Nephron progenitor cell (in vitro differentiated cells): Measurements from ENCODE around the gene MMP24.

Experiments
- DNase-seq: peaks from one replicate; pipeline ENCODE4 v3.0.0; 2021
- H3K27ac Mint-ChIP-seq: 2 replicates; pipeline ENCODE4 v1.8.0; 2021; ENCODE audit warnings: mild to moderate bottlenecking, moderate library complexity, mixed read lengths
- H3K27me3 Mint-ChIP-seq: 2 replicates; pipeline ENCODE4 v1.8.0; 2021; ENCODE audit warnings: mild to moderate bottlenecking, low read depth, mixed read lengths; ENCODE audit not compliant: poor library complexity
- H3K36me3 Mint-ChIP-seq: 2 replicates; pipeline ENCODE4 v1.8.0; 2021; ENCODE audit warnings: low read depth, mixed read lengths
- H3K4me1 Mint-ChIP-seq: 2 replicates; pipeline ENCODE4 v1.8.0; 2021; ENCODE audit warnings: mixed read lengths
- H3K4me3 Mint-ChIP-seq: 2 replicates; pipeline ENCODE4 v1.8.0; 2021; ENCODE audit warnings: mild to moderate bottlenecking, moderate library complexity, mixed read lengths
- H3K9me3 Mint-ChIP-seq: 2 replicates; pipeline ENCODE4 v1.8.0; 2021; ENCODE audit warnings: mild to moderate bottlenecking, moderate library complexity, mixed read lengths
- CTCF ChIP-seq: fragments of 200-600 bp; sonication (generic); IDR thresholded peaks from 2 replicates; pipeline ENCODE4 v1.5.0; 2021; ENCODE audit warnings: antibody characterized with exemption

The MMP24 gene

GRCh38 chr20:35240083-35240810, 13.8 kb downstream of the MMP24 start:
- H3K4me3 Mint-ChIP-seq: no peak overlapping the region
- H3K27ac Mint-ChIP-seq: no peak overlapping the region
- TF ChIP-seq CTCF: no peak
- no peaks in the 10 kb centered on the region for H3K36me3 Mint-ChIP-seq
- H3K9me3 Mint-ChIP-seq: peaks cover 3% of the 10 kb centered on the region
- H3K4me1 Mint-ChIP-seq: no peaks in the 10 kb centered on the region
- H3K27me3 Mint-ChIP-seq: peaks cover 40% of the 10 kb centered on the region
- no peak for DNase-seq

- no peak for TF ChIP-seq CTCF
- Mint-ChIP-seq H3K4me1 (no peaks in the 10 kb centered on the region), H3K9me3 (peaks cover 3% of the 10 kb centered on the region), H3K27me3 (peaks cover 38% of the 10 kb centered on the region), H3K36me3 (no peaks in the 10 kb centered on the region), H3K27ac (no peak overlapping the region), H3K4me3 (no peak overlapping the region)
- no peak for DNase-seq
Observed at GRCh38 chr20:35240811-35241293, 14.4 kb downstream of the MMP24 start.

GRCh38 chr20:35243317-35243716, 16.8 kb downstream of the MMP24 start:
- H3K4me1 Mint-ChIP-seq: no peaks in the 10 kb centered on the region
- H3K27ac Mint-ChIP-seq: no peak overlapping the region
- peaks cover 36% of the 10 kb centered on the region for H3K27me3 Mint-ChIP-seq
- no peak for DNase-seq
- H3K9me3 Mint-ChIP-seq: no peaks in the 10 kb centered on the region
- no peaks in the 10 kb centered on the region for H3K36me3 Mint-ChIP-seq
- no peak for TF ChIP-seq CTCF
- no peak overlapping the region for H3K4me3 Mint-ChIP-seq

- H3K36me3 Mint-ChIP-seq: no peaks in the 10 kb centered on the region
- H3K4me3 Mint-ChIP-seq: no peak overlapping the region
- no peaks in the 10 kb centered on the region for H3K4me1 Mint-ChIP-seq
- H3K27me3 Mint-ChIP-seq: peaks cover 29% of the 10 kb centered on the region
- H3K27ac Mint-ChIP-seq: no peak overlapping the region
- TF ChIP-seq CTCF: no peak
- DNase-seq: no peak
- H3K9me3 Mint-ChIP-seq: no peaks in the 10 kb centered on the region
Observed at GRCh38 chr20:35243986-35244385, 17.5 kb downstream of the MMP24 start.

- no peak for TF ChIP-seq CTCF
- Mint-ChIP-seq H3K27ac (no peak overlapping the region), H3K4me1 (peaks cover 5% of the 10 kb centered on the region), H3K4me3 (no peak overlapping the region), H3K36me3 (no peaks in the 10 kb centered on the region), H3K9me3 (no peaks in the 10 kb centered on the region), H3K27me3 (peaks cover 12% of the 10 kb centered on the region)
- no peak for DNase-seq
Observed at GRCh38 chr20:35246723-35247122, 20.2 kb downstream of the MMP24 start.
